Breast epithelium (tissue), 3 donors: ENCODE results near the gene CFAP54.

Experiments used
- POLR2A ChIP-seq: fragments of 450-650 bp; IDR thresholded peaks from one replicate; pipeline ENCODE4 v1.6.1; 2016; ENCODE audit warnings: antibody characterized with exemption, mild to moderate bottlenecking, moderate library complexity
- TF ChIP-seq, protein P1 (sequence below), 3 donors: fragments of 450-650 bp; IDR thresholded peaks; one replicate each; pipeline ENCODE4 v1.5.1; 2016 to 2017; ENCODE audit warnings: antibody characterized with exemption in 3 of 3, mild to moderate bottlenecking in 3 of 3, moderate library complexity in 3 of 3

DNA sequence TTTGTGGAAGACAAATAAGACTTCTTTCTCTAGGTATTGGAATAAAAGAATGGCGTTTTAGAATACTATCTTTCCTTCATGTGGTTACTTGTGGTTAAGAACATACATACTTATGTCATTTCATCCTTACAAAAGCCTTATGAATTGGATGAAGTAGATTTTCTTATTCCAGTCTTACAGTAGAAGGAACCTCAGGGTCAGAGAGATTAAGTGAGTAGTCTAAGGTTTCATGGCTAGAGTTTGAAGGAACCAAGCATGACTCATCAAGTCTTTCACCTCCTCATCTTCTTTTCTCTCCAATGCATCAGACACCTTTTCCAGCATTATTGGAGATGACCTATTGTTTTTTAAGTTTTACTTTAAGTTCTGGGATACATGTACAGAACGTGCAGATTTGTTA, 324.8 kb downstream of the CFAP54 start:
- TF ChIP-seq, protein P1, sequence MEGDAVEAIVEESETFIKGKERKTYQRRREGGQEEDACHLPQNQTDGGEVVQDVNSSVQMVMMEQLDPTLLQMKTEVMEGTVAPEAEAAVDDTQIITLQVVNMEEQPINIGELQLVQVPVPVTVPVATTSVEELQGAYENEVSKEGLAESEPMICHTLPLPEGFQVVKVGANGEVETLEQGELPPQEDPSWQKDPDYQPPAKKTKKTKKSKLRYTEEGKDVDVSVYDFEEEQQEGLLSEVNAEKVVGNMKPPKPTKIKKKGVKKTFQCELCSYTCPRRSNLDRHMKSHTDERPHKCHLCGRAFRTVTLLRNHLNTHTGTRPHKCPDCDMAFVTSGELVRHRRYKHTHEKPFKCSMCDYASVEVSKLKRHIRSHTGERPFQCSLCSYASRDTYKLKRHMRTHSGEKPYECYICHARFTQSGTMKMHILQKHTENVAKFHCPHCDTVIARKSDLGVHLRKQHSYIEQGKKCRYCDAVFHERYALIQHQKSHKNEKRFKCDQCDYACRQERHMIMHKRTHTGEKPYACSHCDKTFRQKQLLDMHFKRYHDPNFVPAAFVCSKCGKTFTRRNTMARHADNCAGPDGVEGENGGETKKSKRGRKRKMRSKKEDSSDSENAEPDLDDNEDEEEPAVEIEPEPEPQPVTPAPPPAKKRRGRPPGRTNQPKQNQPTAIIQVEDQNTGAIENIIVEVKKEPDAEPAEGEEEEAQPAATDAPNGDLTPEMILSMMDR (IDR thresholded peaks at IDR 0.05) = no peak
- no peak for TF ChIP-seq POLR2A
